HTR-8/SVneo (cell line): ENCODE measurements around the gene ANO4.
"Not testable (repeated sequence)": the region's sequence is repeated elsewhere in the genome, so short reads cannot be mapped to it uniquely, and the experiment has no call there.

Experiments used
- DNase-seq: peaks from one replicate; pipeline ENCODE4 v3.0.0; 2011; ENCODE audit warnings: low spot score, mixed read lengths; ENCODE audit not compliant: insufficient read length
- FAIRE-seq: peaks from 2 replicates; lab custom pipeline; 2011; peaks lifted over from hg19 to GRCh38; lab: Jason Lieb, UNC

Gene ANO4

GRCh38 chr12:101127521-101128219 lies 333.1 kb downstream of the ANO4 start:
- DNase-seq, result peak; percentile 12
- FAIRE-seq, result peak; percentile 13

DNA sequence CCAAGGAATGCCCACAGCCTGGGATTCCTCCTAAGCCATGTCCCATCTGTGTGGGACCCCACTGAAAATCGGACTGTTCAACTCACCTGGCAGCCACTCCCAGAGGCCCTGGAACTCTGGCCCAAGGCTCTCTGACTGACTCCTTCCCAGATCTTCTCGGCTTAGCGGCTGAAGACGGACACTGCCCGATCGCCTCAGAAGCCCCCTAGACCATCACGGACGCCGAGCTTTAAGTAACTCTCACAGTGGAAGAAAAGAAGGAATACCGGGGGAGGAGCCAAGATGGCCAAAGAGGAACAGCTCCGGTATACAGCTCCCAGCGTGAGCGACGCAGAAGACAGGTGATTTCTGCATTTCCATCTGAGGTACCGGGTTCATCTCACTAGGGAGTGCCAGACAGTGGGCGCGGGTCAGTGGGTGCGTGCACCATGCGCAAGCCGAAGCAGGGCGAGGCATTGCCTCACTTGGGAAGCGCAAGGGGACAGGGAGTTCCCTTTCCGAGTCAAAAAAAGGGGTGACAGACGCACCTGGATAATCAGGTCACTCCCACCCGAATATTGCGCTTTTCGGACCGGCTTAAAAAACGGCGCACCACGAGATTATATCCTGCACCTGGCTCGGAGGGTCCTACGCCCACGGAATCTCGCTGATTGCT lies 351.3 kb downstream of the ANO4 start:
- not testable (repeated sequence) for DNase-seq, FAIRE-seq

GRCh38 chr12:101165319-101165718 lies 370.7 kb downstream of the ANO4 start:
- DNase-seq (no peak), FAIRE-seq (no peak)

GRCh38 chr12:101166866-101167265 lies 372.3 kb downstream of the ANO4 start:
- no peak for FAIRE-seq
- no peak for DNase-seq

GRCh38 chr12:101168001-101168400 lies 373.4 kb downstream of the ANO4 start:
- FAIRE-seq, result no peak
- DNase-seq, result no peak

DNA sequence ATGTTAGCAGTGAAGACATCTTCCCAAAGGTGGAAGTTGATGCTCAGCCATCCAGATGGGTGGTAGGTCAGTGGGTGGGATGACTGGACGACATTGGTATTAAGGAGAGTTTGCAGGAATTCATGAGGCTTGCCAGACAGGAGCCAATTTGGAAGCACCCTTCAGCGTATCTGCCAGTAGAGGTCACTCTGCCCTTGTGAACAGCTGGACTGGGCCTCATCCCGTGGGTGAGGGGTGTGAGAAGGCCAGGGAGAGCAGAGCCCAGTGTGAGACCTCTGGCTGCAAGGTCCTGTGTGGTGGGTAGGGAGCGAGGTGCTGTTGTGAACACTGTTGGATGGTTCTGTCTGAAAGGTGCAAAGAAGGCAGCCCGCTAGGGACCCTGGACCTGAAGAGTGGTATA lies 377.7 kb downstream of the ANO4 start:
- DNase-seq, result peak; percentile 7
- FAIRE-seq, result peak; percentile 13

DNA sequence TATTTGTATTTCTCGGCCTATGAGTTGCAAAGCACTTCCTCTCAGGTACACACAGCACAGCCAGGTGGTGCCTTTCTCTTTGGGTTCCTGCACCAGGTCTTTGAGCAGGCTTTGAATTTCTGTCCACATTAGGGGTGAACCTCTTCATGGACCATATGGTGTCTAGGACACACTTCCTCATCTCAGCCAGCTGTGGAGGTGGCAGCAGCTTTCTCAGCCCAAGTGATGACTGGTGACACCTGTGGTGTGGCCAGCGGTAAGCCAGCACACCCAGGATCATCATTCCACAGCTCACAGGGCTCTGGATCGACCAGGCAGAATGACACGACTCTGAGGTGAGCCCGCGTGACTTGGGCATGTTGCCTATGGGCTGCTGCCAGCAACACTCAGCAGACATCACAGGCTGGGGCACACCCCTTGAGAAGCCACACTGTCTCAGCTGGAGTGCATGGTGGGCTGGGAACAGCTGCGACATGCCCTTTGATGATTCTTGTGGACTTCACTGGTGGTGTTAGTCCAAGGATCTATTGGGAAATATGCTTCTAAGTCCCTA lies 378.7 kb downstream of the ANO4 start:
- no peak for DNase-seq
- FAIRE-seq, result no peak

DNA sequence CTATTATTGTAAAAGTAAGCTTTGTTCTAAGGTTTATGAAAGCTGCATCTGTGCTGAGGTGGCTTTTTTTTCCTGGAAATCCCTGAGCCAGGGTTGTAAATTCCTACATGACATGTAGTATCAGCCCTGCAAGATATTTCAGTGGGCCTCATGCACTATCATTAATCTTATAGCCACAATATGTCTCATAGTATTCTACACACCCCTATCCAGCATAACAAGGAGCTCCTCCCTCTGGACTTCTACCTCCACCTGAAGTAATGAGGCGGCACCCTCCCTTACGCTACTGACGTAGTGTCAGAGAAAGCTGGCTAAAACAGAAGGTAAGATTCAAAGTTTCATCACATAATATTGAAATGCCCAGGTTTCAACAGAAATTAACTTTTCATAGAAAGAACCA lies 380.0 kb downstream of the ANO4 start:
- DNase-seq, result no peak
- FAIRE-seq, result no peak
